ENCODE measurements around the gene FRS2. TPM values are rescaled to one million over a fixed set of nuclear protein-coding genes. Genes with fewer than 3 reads are reported as not detected.

FRS2 gene
- total and polyA plus RNA-seq, 2 experiments from 2014 or later, result 15.9 to 43.2 TPM

- peak overlapping the region; percentile 91 for H3K27ac ChIP-seq
- no peak for TF ChIP-seq CTCF (IDR thresholded peaks at IDR 0.05; ENCODE audit: low read depth, low read length)
- peaks cover 10% of the 10 kb centered on the region for H3K4me1 ChIP-seq (ENCODE audit: low read depth)
- H3K27me3 ChIP-seq, result no peaks in the 10 kb centered on the region
- no peaks in the 10 kb centered on the region for H3K9me3 ChIP-seq (ENCODE audit: low read depth)
- H3K4me3 ChIP-seq, result no peak overlapping the region
- DNase-seq (ENCODE audit: low read depth in 1 of 2, low spot score in 1 of 2), result peak; percentile 83 to 100
- no peaks in the 10 kb centered on the region for H3K36me3 ChIP-seq
Observed at GRCh38 chr12:69534389-69534822, 64.2 kb downstream of the FRS2 start.

- Histone ChIP-seq H3K4me3 (no peak overlapping the region), H3K4me1 (ENCODE audit: low read depth) (no peaks in the 10 kb centered on the region), H3K27me3 (no peaks in the 10 kb centered on the region), H3K36me3 (no peaks in the 10 kb centered on the region), H3K9me3 (ENCODE audit: low read depth) (no peaks in the 10 kb centered on the region), H3K27ac (no peak overlapping the region)
- DNase-seq (ENCODE audit: low read depth in 1 of 2, low spot score in 1 of 2), result peak in 1 of 2 donors; percentile 44
- no peak for TF ChIP-seq CTCF (IDR thresholded peaks at IDR 0.05; ENCODE audit: low read depth, low read length)
Observed at GRCh38 chr12:69540987-69541386, 70.8 kb downstream of the FRS2 start.

- TF ChIP-seq CTCF (IDR thresholded peaks at IDR 0.05; ENCODE audit: low read depth, low read length), result no peak
- Histone ChIP-seq H3K36me3 (no peaks in the 10 kb centered on the region), H3K4me1 (ENCODE audit: low read depth) (no peaks in the 10 kb centered on the region), H3K9me3 (ENCODE audit: low read depth) (no peaks in the 10 kb centered on the region), H3K27ac (no peak overlapping the region), H3K4me3 (no peak overlapping the region), H3K27me3 (no peaks in the 10 kb centered on the region)
- no peak for DNase-seq (ENCODE audit: low read depth in 1 of 2, low spot score in 1 of 2)
Observed at GRCh38 chr12:69544087-69544486, 73.9 kb downstream of the FRS2 start.

- H3K4me3 ChIP-seq, result no peak overlapping the region
- no peak for DNase-seq (ENCODE audit: low read depth in 1 of 2, low spot score in 1 of 2)
- no peak overlapping the region for H3K27ac ChIP-seq
- H3K36me3 ChIP-seq, result no peaks in the 10 kb centered on the region
- H3K9me3 ChIP-seq (ENCODE audit: low read depth), result no peaks in the 10 kb centered on the region
- H3K27me3 ChIP-seq, result no peaks in the 10 kb centered on the region
- no peaks in the 10 kb centered on the region for H3K4me1 ChIP-seq (ENCODE audit: low read depth)
- no peak for TF ChIP-seq CTCF (IDR thresholded peaks at IDR 0.05; ENCODE audit: low read depth, low read length)
Observed at GRCh38 chr12:69545081-69545480, 74.9 kb downstream of the FRS2 start.

- no peaks in the 10 kb centered on the region for H3K36me3 ChIP-seq
- no peaks in the 10 kb centered on the region for H3K27me3 ChIP-seq
- TF ChIP-seq CTCF (IDR thresholded peaks at IDR 0.05; ENCODE audit: low read depth, low read length), result no peak
- H3K4me1 ChIP-seq (ENCODE audit: low read depth), result no peaks in the 10 kb centered on the region
- DNase-seq (ENCODE audit: low read depth in 1 of 2, low spot score in 1 of 2), result no peak
- H3K27ac ChIP-seq, result no peak overlapping the region
- no peaks in the 10 kb centered on the region for H3K9me3 ChIP-seq (ENCODE audit: low read depth)
- no peak overlapping the region for H3K4me3 ChIP-seq
Observed at GRCh38 chr12:69546693-69547438, 76.7 kb downstream of the FRS2 start.
